GM06990 (cell line): ENCODE data around the gene TAF5L.

Experiments used
- DNase-seq: peaks from one replicate; pipeline ENCODE4 v3.0.0-alpha.2; 2011; ENCODE audit not compliant: insufficient read length; ENCODE audit errors: extremely low read depth
- H3K27me3 ChIP-seq: replicated peaks from 2 replicates; pipeline ENCODE4 v1.6.0; 2011; ENCODE audit warnings: low read length; ENCODE audit not compliant: control insufficient read depth, insufficient read depth
- H3K36me3 ChIP-seq: 2 replicates; pipeline ENCODE4 v1.5.1; 2011; ENCODE audit warnings: low read length; ENCODE audit not compliant: control insufficient read depth, insufficient read depth
- H3K4me3 ChIP-seq: replicated peaks from 2 replicates; pipeline ENCODE4 v1.5.1; 2011; ENCODE audit warnings: low read depth, mild to moderate bottlenecking, control low read depth, low read length
- CTCF ChIP-seq: IDR thresholded peaks from 2 replicates; pipeline ENCODE4 v1.5.1; 2011; ENCODE audit warnings: low read length, control low read depth, mild to moderate bottlenecking, inconsistent platforms; ENCODE audit not compliant: insufficient read depth, poor library complexity, severe bottlenecking

TAF5L gene

DNA sequence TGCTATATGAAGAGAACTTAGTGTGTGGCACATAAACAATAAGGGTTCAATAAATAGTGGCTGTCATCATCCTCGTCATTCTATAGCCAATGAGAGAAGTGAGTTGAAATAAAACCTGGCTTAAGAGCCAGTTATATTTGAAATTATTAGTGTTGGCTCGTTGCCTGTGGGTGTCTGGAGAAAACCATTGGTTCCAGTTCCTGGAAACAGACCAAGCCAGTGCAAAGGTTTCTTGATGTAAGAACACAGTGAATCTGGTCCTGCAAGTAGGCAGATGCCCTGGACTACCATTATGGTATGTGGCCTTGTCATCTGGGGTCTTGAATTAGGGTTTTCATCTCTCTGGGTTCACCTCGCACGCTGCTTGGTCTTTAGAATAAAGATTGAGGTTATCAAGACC lies 43.4 kb upstream of the TAF5L start:
- no peak for DNase-seq
- Histone ChIP-seq H3K36me3 (no peaks in the 10 kb centered on the region; the same call in 1 of the 2 replicates), H3K27me3 (no peaks in the 10 kb centered on the region), H3K4me3 (no peak overlapping the region)
- no peak for TF ChIP-seq CTCF

- no peak for TF ChIP-seq CTCF
- no peak for DNase-seq
- no peak overlapping the region for H3K4me3 ChIP-seq
- H3K36me3 ChIP-seq = no peaks in the 10 kb centered on the region; the same call in none of the 2 replicates
- H3K27me3 ChIP-seq = no peaks in the 10 kb centered on the region
Measured at GRCh38 chr1:229666585-229666984, 40.7 kb upstream of the TAF5L start.

GRCh38 chr1:229665912-229666558 lies 40.1 kb upstream of the TAF5L start:
- Histone ChIP-seq H3K27me3 (no peaks in the 10 kb centered on the region), H3K36me3 (peaks cover 2% of the 10 kb centered on the region), H3K4me3 (no peak overlapping the region)
- no peak for TF ChIP-seq CTCF
- no peak for DNase-seq

GRCh38 chr1:229664133-229664689 lies 38.3 kb upstream of the TAF5L start:
- peaks cover 5% of the 10 kb centered on the region for H3K36me3 ChIP-seq

GRCh38 chr1:229661897-229662296 lies 36.0 kb upstream of the TAF5L start:
- Histone ChIP-seq H3K4me3 (no peak overlapping the region), H3K27me3 (no peaks in the 10 kb centered on the region), H3K36me3 (peaks cover 10% of the 10 kb centered on the region)
- no peak for DNase-seq
- no peak for TF ChIP-seq CTCF

More at GRCh38 chr1:229664133-229664689, 38.3 kb upstream of the TAF5L start:
- TF ChIP-seq CTCF = no peak
- H3K4me3 ChIP-seq = no peak overlapping the region
- peak; percentile 45 for DNase-seq
- H3K27me3 ChIP-seq = no peaks in the 10 kb centered on the region
